ENCODE data around the gene FYB2.

GRCh38 chr1:56683569-56683968 lies 135.6 kb downstream of the FYB2 start:
- TF ChIP-seq, protein P1, sequence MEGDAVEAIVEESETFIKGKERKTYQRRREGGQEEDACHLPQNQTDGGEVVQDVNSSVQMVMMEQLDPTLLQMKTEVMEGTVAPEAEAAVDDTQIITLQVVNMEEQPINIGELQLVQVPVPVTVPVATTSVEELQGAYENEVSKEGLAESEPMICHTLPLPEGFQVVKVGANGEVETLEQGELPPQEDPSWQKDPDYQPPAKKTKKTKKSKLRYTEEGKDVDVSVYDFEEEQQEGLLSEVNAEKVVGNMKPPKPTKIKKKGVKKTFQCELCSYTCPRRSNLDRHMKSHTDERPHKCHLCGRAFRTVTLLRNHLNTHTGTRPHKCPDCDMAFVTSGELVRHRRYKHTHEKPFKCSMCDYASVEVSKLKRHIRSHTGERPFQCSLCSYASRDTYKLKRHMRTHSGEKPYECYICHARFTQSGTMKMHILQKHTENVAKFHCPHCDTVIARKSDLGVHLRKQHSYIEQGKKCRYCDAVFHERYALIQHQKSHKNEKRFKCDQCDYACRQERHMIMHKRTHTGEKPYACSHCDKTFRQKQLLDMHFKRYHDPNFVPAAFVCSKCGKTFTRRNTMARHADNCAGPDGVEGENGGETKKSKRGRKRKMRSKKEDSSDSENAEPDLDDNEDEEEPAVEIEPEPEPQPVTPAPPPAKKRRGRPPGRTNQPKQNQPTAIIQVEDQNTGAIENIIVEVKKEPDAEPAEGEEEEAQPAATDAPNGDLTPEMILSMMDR (IDR thresholded peaks at IDR 0.05): no peak
- TF ChIP-seq POLR2A (IDR thresholded peaks at IDR 0.05): no peak

Measured in sigmoid colon (tissue), 3 donors.